RCC 7860 (cell line): ENCODE results near the gene DIPK1A.
A peak's percentile ranks its signal among the peaks of the same experiment; 100 is the strongest.

ENCODE experiments used
- DNase-seq: peaks from one replicate; pipeline ENCODE4 v3.0.0-alpha.2; 2015; ENCODE audit warnings: low spot score
- FAIRE-seq: peaks from 2 replicates; lab custom pipeline; 2012; peaks lifted over from hg19 to GRCh38; lab: Jason Lieb, UNC

DIPK1A gene

GRCh38 chr1:92843429-92844352, 117.6 kb downstream of the DIPK1A start:
- DNase-seq (no peak), FAIRE-seq (no peak)

GRCh38 chr1:92843046-92843423, 118.2 kb downstream of the DIPK1A start:
- FAIRE-seq = no peak
- DNase-seq = no peak

- FAIRE-seq = no peak
- DNase-seq = no peak
Observed at GRCh38 chr1:92842082-92843045, 118.9 kb downstream of the DIPK1A start.

GRCh38 chr1:92840600-92840999, 120.7 kb downstream of the DIPK1A start:
- DNase-seq (no peak), FAIRE-seq (no peak)

GRCh38 chr1:92839442-92839841, 121.8 kb downstream of the DIPK1A start:
- no peak for DNase-seq
- no peak for FAIRE-seq

- FAIRE-seq (no peak), DNase-seq (no peak)
Observed at GRCh38 chr1:92838519-92838918, 122.7 kb downstream of the DIPK1A start.

- DNase-seq (no peak), FAIRE-seq (no peak)
Observed at GRCh38 chr1:92837062-92837461, 124.2 kb downstream of the DIPK1A start.

GRCh38 chr1:92834617-92835016, 126.6 kb downstream of the DIPK1A start:
- no peak for DNase-seq
- FAIRE-seq = no peak

GRCh38 chr1:92833840-92834239, 127.4 kb downstream of the DIPK1A start:
- DNase-seq = no peak
- no peak for FAIRE-seq

- FAIRE-seq (no peak), DNase-seq (no peak)
Observed at GRCh38 chr1:92832537-92833114, 128.6 kb downstream of the DIPK1A start.

- FAIRE-seq = peak; percentile 69
- DNase-seq = peak; percentile 94
Observed at GRCh38 chr1:92831762-92832536, 129.3 kb downstream of the DIPK1A start, which contains the start of gene RPL5. Gene RPL5, plus strand, starts transcription at chr1:92832040. Its CDS starts 75 bp downstream, at chr1:92832115.

- no peak for DNase-seq
Observed at GRCh38 chr1:92831368-92831761, 129.9 kb downstream of the DIPK1A start.

GRCh38 chr1:92826792-92827191, 134.5 kb downstream of the DIPK1A start:
- DNase-seq (no peak), FAIRE-seq (no peak)

More at GRCh38 chr1:92831368-92831761, 129.9 kb downstream of the DIPK1A start:
- no peak for FAIRE-seq

GRCh38 chr1:92822879-92823278, 138.4 kb downstream of the DIPK1A start:
- FAIRE-seq = no peak
- peak; percentile 25 for DNase-seq

- DNase-seq (no peak), FAIRE-seq (no peak)
Observed at GRCh38 chr1:92820551-92820950, 140.7 kb downstream of the DIPK1A start.

- FAIRE-seq = no peak
- DNase-seq = no peak
Observed at GRCh38 chr1:92820024-92820423, 141.2 kb downstream of the DIPK1A start.

GRCh38 chr1:92817986-92818764, 143.1 kb downstream of the DIPK1A start:
- no peak for DNase-seq
- no peak for FAIRE-seq

- no peak for FAIRE-seq
- DNase-seq = no peak
Observed at GRCh38 chr1:92817137-92817697, 144.0 kb downstream of the DIPK1A start.

- FAIRE-seq (no peak), DNase-seq (no peak)
Observed at GRCh38 chr1:92816732-92817131, 144.5 kb downstream of the DIPK1A start.
